Thyroid gland (tissue), 4 donors: Measurements from ENCODE around the gene C6orf58. TPM values are rescaled to one million over a fixed set of nuclear protein-coding genes. Genes with fewer than 3 reads are reported as not detected.

Experiments
- DNase-seq, 2 donors: peaks; one replicate each; pipeline ENCODE4 v3.0.0-alpha.2; 2019
- H3K27ac ChIP-seq, 3 donors: fragments of 200-600 bp; sonication (generic); 1 replicate in 2 of 3; 2 replicates in 1 of 3; pipeline ENCODE4 v1.5.1; 2016 to 2019; ENCODE audit warnings: mild to moderate bottlenecking in 1 of 3, moderate library complexity in 1 of 3
- H3K27me3 ChIP-seq: fragments of 200-600 bp; sonication (generic); one replicate; pipeline ENCODE4 v1.5.1; 2019
- H3K36me3 ChIP-seq, 2 donors: fragments of 200-600 bp; sonication (generic); one replicate each; pipeline ENCODE4 v1.5.1; 2016 to 2019
- H3K4me1 ChIP-seq, 2 donors: fragments of 200-600 bp; sonication (generic); one replicate each; pipeline ENCODE4 v1.5.1; 2017 to 2019
- H3K4me3 ChIP-seq, 3 donors: fragments of 200-600 bp; sonication (generic); replicated peaks in 1 of 3; 1 replicate in 2 of 3; 2 replicates in 1 of 3; pipeline ENCODE4 v1.5.1; 2016; ENCODE audit warnings: mild to moderate bottlenecking in 1 of 3
- H3K9me3 ChIP-seq: fragments of 200-600 bp; sonication (generic); one replicate; pipeline ENCODE4 v1.5.1; 2017
- POLR2A ChIP-seq, 2 donors: fragments of 450-650 bp; IDR thresholded peaks; one replicate each; pipeline ENCODE4 v1.6.1; 2017; ENCODE audit warnings: antibody characterized with exemption in 2 of 2, mild to moderate bottlenecking in 2 of 2, moderate library complexity in 1 of 2
- WGBS, 2 donors: methylation state at CpG; one replicate each; pipeline ENCODE4 v1.1.5; 2017; 5-methylcytosine and 5-hydroxymethylcytosine counted together
- intact Hi-C: fragments of 100-400 bp; cut with DNase I; formaldehyde crosslinking; loops from one replicate; pipeline ENCODE4 v1.15.1; 2023
- total RNA-seq, 4 donors: library from RNA; depleted of rRNA; stranded (reverse); fragments of >200 nt; gene quantifications; one replicate each; pipeline ENCODE4 v1.2.3, GENCODE V29; 2016
- TF ChIP-seq, protein P1 (sequence below), 6 experiments: fragments of 200-600 bp in 3 of 6; fragments of 450-650 bp in 3 of 6; sonication (generic) in 3 of 6; IDR thresholded peaks; one replicate each; pipeline ENCODE4 v1.5.1; 2016 to 2019; ENCODE audit warnings: antibody characterized with exemption in 6 of 6, mild to moderate bottlenecking in 2 of 6, inconsistent platforms in 1 of 6, moderate library complexity in 1 of 6

C6orf58 gene
- total RNA-seq, 4 donors from 2014 or later = not detected

DNA sequence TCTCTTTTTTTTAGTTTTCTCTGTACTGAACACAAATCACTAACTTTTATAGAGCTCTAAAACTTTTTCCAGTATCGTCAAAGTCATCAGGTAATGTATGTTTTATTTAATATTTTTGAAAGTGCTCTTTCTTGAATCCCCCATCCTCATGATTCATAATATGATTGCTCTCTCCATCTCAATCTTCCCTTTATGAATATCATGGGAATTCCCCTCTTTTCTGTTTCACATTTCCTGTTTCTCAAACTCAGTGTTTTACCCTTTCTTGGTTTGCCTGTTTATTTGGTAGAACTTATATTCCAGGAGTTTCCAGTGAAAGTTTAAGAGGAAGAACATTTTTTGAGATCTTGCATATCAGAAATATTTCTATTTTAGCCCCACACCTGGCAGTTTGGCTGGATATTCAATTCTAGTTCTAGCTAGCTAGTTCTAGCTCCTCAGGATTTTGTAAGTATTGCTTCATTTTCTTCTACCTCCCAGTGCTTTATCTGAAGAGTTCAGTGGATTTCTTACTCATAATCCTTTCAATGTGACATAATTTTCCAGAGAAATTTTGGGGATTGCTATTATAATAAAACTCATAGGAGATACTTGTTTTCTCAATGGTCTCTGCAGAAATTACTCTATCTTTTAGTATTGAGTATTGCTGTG is 6.1 kb upstream of the C6orf58 start:
- Histone ChIP-seq H3K36me3 (no peaks in the 10 kb centered on the region), H3K9me3 (no peaks in the 10 kb centered on the region), H3K4me3 (no peak overlapping the region), H3K27ac (peak overlapping the region in 2 of 3 donors; percentile 37 to 59), H3K4me1 (peaks cover 9% of the 10 kb centered on the region in 2 donors), H3K27me3 (no peaks in the 10 kb centered on the region)
- no peak for DNase-seq
- 86 to 93% methylated on average over 1 of the region's 1 CpG for WGBS, 2 donors
- TF ChIP-seq, protein P1, sequence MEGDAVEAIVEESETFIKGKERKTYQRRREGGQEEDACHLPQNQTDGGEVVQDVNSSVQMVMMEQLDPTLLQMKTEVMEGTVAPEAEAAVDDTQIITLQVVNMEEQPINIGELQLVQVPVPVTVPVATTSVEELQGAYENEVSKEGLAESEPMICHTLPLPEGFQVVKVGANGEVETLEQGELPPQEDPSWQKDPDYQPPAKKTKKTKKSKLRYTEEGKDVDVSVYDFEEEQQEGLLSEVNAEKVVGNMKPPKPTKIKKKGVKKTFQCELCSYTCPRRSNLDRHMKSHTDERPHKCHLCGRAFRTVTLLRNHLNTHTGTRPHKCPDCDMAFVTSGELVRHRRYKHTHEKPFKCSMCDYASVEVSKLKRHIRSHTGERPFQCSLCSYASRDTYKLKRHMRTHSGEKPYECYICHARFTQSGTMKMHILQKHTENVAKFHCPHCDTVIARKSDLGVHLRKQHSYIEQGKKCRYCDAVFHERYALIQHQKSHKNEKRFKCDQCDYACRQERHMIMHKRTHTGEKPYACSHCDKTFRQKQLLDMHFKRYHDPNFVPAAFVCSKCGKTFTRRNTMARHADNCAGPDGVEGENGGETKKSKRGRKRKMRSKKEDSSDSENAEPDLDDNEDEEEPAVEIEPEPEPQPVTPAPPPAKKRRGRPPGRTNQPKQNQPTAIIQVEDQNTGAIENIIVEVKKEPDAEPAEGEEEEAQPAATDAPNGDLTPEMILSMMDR (IDR thresholded peaks at IDR 0.05) = no peak
- no peak for TF ChIP-seq POLR2A (IDR thresholded peaks at IDR 0.05)
- intact Hi-C loops = no loop called here

DNA sequence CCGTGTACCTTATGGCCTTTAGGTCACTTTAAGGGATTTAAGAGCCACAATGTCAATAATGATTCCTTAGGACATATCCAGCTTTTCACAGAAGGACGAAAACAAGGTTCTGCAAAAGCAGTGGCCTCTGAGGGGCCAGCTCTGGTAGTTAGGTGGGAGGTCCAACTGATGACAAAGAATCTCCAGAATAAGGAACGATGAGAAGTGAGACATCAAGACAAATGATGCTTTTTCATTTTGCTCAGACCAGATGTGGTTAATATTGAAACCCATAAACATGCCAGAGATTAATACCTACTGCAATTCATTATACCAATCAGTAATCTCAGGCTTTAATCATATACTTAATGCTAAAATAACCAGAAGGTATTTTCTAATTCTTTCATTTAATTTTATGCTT is 1.9 kb downstream of the C6orf58 start:
- DNase-seq = no peak
- H3K4me3 ChIP-seq = no peak overlapping the region
- TF ChIP-seq, protein P1 (IDR thresholded peaks at IDR 0.05) = no peak
- TF ChIP-seq POLR2A (IDR thresholded peaks at IDR 0.05) = no peak
- intact Hi-C loops = no loop called here
- 70 to 71% methylated on average over 3 of the region's 3 CpGs for WGBS, 2 donors
- H3K27ac ChIP-seq = no peak overlapping the region
- H3K9me3 ChIP-seq = no peaks in the 10 kb centered on the region
- H3K27me3 ChIP-seq = no peaks in the 10 kb centered on the region
- H3K4me1 ChIP-seq = no peaks in the 10 kb centered on the region
- H3K36me3 ChIP-seq = no peaks in the 10 kb centered on the region

DNA sequence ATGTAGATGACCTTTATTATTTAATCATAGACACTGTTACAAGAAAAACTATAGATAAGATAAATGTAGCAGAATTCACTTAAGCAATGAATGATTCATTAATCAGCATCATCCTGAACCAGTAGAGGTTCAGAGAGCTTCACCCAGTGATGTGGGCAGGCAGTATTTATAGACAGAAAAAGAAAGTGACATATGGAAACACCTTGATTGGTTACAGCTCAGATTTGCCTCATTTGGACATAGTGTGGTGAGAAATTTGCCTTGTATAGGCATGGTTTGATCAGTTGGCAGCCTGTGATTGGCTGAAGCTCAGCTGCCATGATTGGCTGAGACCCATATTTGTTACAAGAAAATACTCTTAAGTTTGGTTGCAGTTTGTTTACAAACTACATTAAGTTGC is 4.6 kb downstream of the C6orf58 start:
- no peaks in the 10 kb centered on the region for H3K27me3 ChIP-seq
- intact Hi-C loops = no loop called here
- no peak overlapping the region for H3K27ac ChIP-seq
- TF ChIP-seq, protein P1 (IDR thresholded peaks at IDR 0.05) = no peak
- TF ChIP-seq POLR2A (IDR thresholded peaks at IDR 0.05) = no peak
- H3K4me1 ChIP-seq = no peaks in the 10 kb centered on the region
- H3K36me3 ChIP-seq = no peaks in the 10 kb centered on the region
- H3K9me3 ChIP-seq = no peaks in the 10 kb centered on the region
- DNase-seq = no peak
- H3K4me3 ChIP-seq = no peak overlapping the region

DNA sequence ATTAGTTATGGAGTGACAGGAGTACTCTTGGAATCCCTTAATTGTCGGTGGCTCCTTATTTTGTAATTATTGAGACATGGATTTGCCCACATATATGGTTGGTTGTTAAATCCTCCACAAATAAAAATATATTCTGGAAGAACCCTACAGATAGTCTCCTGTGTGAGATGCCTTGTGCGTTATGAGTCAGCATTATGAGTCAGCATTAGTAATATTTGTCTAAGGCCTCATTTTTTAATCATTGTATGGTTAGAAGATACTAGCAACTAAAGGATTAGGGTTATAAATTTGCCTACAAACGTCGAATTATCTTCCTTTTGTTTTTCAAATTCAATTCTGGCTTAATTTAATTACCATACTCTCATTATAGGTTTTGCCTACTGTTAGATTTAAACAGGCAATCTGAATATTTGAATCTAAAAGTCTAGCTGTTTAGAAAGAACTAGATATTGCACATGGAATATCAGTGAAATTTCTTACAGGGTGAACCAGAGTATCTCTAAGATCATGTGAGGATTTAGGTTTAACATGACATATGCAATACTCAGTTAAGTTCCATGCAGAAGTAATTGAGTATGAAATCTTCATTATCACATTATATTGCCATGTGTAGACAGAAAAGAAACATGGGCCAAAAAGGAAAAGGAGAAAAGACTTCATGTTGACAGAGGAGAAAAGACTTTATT is 5.9 kb downstream of the C6orf58 start:
- H3K27me3 ChIP-seq = no peaks in the 10 kb centered on the region
- intact Hi-C loops = no loop called here
- no peak overlapping the region for H3K27ac ChIP-seq
- H3K4me3 ChIP-seq = no peak overlapping the region
- 90 to 92% methylated on average over 4 of the region's 4 CpGs for WGBS, 2 donors
- no peaks in the 10 kb centered on the region for H3K4me1 ChIP-seq
- no peak for DNase-seq
- H3K36me3 ChIP-seq = no peaks in the 10 kb centered on the region
- H3K9me3 ChIP-seq = no peaks in the 10 kb centered on the region
- TF ChIP-seq POLR2A (IDR thresholded peaks at IDR 0.05) = no peak
- TF ChIP-seq, protein P1 (IDR thresholded peaks at IDR 0.05) = no peak

DNA sequence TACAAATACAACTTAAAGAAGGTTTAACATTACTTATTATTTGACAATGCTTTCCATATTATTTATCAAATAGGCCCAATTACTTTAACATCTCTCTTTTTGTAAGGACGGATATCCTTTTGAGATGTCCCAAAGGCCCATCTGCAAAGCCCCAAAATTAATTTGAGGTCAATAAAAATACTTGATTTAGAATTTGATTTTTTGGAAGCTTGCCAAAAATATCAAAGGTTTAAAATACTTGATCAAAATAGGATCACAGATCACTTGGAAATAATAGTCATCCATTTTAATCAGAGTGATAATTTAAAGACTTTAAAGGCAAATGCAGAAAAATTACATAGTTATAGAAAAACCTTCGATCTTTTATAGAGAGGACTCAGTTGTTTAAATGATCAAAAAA is 8.1 kb downstream of the C6orf58 start:
- intact Hi-C loops = no loop called here
- TF ChIP-seq, protein P1 (IDR thresholded peaks at IDR 0.05) = no peak
- no peak for TF ChIP-seq POLR2A (IDR thresholded peaks at IDR 0.05)
- Histone ChIP-seq H3K27me3 (no peaks in the 10 kb centered on the region), H3K27ac (no peak overlapping the region), H3K9me3 (no peaks in the 10 kb centered on the region), H3K4me3 (no peak overlapping the region), H3K36me3 (no peaks in the 10 kb centered on the region), H3K4me1 (no peaks in the 10 kb centered on the region)
- no peak for DNase-seq
- 88 to 94% methylated on average over 2 of the region's 2 CpGs for WGBS, 2 donors
